Glomerular visceral epithelial cell (primary cell): ENCODE results near the gene PFDN1.
A peak's percentile ranks its signal among the peaks of the same experiment; 100 is the strongest.
"Not testable (repeated sequence)": the region's sequence is repeated elsewhere in the genome, so short reads cannot be mapped to it uniquely, and the experiment has no call there.

Experiments
- DNase-seq: peaks from one replicate; pipeline ENCODE4 v3.0.0-alpha.2; 2016; ENCODE audit errors: extremely low spot score

The PFDN1 gene

GRCh38 chr5:140302786-140303639, at the start of gene PFDN1:
PFDN1 (minus strand) TSS chr5:140303101; CDS start chr5:140303073, 28 bp downstream.
- peak; percentile 98 for DNase-seq

- DNase-seq = peak; percentile 78
These were observed 48.9 kb upstream of the PFDN1 start for GRCh38 chr5:140351609-140352334.

- DNase-seq = no peak
These were observed 46.3 kb upstream of the PFDN1 start for GRCh38 chr5:140349244-140349643.

- DNase-seq = no peak
These were observed 45.2 kb upstream of the PFDN1 start for GRCh38 chr5:140348104-140348503.

- DNase-seq = no peak
These were observed 44.5 kb upstream of the PFDN1 start for GRCh38 chr5:140347360-140347759.

- peak; percentile 83 for DNase-seq
These were observed 43.7 kb upstream of the PFDN1 start, which contains the start of gene HBEGF for GRCh38 chr5:140346348-140347221. HBEGF (minus strand) TSS chr5:140346603; CDS start chr5:140346328, 275 bp downstream.

GRCh38 chr5:140345919-140346347, 43.0 kb upstream of the PFDN1 start:
- peak; percentile 72 for DNase-seq

GRCh38 chr5:140344683-140345423, 42.0 kb upstream of the PFDN1 start:
- peak; percentile 87 for DNase-seq

- DNase-seq = not testable (repeated sequence)
These were observed 40.9 kb upstream of the PFDN1 start for GRCh38 chr5:140343849-140344248.

GRCh38 chr5:140342896-140343295, 40.0 kb upstream of the PFDN1 start:
- DNase-seq = no peak

- no peak for DNase-seq
These were observed 39.4 kb upstream of the PFDN1 start for GRCh38 chr5:140342287-140342686.

GRCh38 chr5:140341591-140341990, 38.7 kb upstream of the PFDN1 start:
- DNase-seq = no peak

- DNase-seq = no peak
These were observed 37.8 kb upstream of the PFDN1 start for GRCh38 chr5:140340605-140341121.

GRCh38 chr5:140339636-140340035, 36.7 kb upstream of the PFDN1 start:
- no peak for DNase-seq

GRCh38 chr5:140338908-140339307, 36.0 kb upstream of the PFDN1 start:
- DNase-seq = no peak

GRCh38 chr5:140338336-140338735, 35.4 kb upstream of the PFDN1 start:
- DNase-seq = no peak

- DNase-seq = no peak
These were observed 35.0 kb upstream of the PFDN1 start for GRCh38 chr5:140337880-140338279.

GRCh38 chr5:140336388-140336787, 33.5 kb upstream of the PFDN1 start:
- DNase-seq = no peak

- no peak for DNase-seq
These were observed 28.7 kb upstream of the PFDN1 start for GRCh38 chr5:140331638-140332037.

GRCh38 chr5:140329739-140330481, 27.0 kb upstream of the PFDN1 start:
- no peak for DNase-seq
